ENCODE measurements around the gene ABCD3.

Gene ABCD3

DNA sequence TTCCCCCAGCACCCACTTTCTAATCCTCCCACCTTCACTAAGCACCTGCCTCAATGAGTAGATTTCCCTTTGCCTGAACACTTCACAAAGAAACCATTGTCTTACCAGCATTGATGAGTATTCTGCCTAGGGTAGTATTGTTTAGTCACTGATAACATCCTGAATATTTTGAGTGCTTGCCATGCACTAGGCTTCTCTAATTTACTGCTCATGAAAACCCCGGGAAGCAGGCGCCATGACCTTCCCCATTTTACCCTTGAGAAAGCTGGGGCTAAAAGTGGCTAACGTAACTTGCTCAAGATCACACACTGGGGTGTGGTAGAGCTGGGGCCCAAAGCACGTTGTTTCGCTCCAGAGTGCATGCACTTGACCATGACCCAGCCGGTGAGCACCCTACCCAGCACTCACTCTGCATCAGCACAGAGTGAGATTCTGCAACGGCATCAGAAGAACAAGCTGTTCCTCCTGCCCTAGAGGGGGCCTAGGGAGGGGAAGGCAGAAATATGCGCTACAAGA, 133.9 kb downstream of the ABCD3 start:
- DNase-seq (ENCODE audit: low read depth), result no peak
- no peak overlapping the region for H3K4me3 ChIP-seq (replicated peaks; ENCODE audit: low read depth, low read length)

DNA sequence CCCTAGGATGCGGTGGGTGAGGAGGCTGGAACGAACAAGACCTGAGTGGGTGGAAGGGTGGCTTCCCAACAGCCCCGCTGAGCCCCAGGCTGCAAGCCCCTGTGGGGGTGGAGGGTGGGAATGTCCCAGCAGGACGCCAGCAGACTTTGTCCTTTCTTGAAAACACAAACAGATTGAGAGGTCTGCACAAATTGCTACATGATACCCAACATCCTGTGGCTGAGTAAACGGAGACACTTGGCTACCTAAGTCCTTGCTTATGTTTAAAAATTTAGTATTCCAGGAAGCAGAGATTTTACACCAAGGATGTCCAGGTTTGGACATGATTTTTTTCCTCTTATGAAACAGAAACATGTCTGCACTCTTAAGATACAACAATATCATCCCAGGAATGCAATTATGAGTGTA, 135.1 kb downstream of the ABCD3 start:
- no peak overlapping the region for H3K4me3 ChIP-seq (replicated peaks; ENCODE audit: low read depth, low read length)
- TF ChIP-seq, protein P1, sequence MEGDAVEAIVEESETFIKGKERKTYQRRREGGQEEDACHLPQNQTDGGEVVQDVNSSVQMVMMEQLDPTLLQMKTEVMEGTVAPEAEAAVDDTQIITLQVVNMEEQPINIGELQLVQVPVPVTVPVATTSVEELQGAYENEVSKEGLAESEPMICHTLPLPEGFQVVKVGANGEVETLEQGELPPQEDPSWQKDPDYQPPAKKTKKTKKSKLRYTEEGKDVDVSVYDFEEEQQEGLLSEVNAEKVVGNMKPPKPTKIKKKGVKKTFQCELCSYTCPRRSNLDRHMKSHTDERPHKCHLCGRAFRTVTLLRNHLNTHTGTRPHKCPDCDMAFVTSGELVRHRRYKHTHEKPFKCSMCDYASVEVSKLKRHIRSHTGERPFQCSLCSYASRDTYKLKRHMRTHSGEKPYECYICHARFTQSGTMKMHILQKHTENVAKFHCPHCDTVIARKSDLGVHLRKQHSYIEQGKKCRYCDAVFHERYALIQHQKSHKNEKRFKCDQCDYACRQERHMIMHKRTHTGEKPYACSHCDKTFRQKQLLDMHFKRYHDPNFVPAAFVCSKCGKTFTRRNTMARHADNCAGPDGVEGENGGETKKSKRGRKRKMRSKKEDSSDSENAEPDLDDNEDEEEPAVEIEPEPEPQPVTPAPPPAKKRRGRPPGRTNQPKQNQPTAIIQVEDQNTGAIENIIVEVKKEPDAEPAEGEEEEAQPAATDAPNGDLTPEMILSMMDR (IDR thresholded peaks at IDR 0.05; ENCODE audit: low read length, missing control alignments), result no peak
- no peak for DNase-seq (ENCODE audit: low read depth)

More for the DNA sequence above, 133.9 kb downstream of the ABCD3 start:
- TF ChIP-seq, protein P1 (IDR thresholded peaks at IDR 0.05; ENCODE audit: low read length, missing control alignments), result no peak

DNA sequence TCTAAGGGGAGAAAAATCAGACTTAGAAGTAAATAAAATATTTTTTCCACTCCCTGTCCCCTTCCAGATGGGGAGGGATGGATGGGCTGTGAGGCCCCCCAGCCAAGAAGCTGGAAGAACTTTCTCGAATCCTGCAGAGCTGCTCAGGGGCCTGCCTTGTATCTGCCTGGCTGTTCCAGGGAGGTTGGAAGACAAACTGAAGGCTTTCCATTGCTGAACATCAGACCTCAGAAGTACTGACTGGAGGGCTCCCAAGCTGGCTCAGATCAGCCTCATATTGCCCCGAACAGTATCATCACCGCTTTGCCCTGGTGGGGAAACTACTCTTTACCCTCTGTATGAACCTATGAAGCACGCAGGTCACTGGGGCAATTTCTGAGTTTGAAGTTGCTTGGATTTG, 135.7 kb downstream of the ABCD3 start:
- TF ChIP-seq, protein P1 (IDR thresholded peaks at IDR 0.05; ENCODE audit: low read length, missing control alignments), result no peak
- no peak for DNase-seq (ENCODE audit: low read depth)
- no peak overlapping the region for H3K4me3 ChIP-seq (replicated peaks; ENCODE audit: low read depth, low read length)

DNA sequence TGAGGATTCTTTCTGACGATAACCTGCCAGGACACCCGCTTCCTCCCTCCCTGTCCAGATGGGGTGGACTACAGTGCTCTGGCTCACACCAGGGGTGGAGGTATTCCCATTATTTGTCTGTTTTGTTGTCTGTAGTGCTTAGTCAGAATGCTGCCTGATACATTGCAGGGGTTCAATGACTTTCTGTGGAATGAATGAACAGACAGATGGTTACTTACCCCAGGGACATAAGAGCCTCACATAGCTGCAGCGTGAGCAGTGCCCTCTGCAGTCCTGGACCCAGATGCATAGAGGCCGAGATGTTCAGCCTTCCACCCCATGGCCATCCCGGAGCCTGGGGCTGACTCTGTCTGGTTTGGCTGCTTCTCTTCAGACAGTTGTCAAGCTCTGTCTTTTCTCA, 136.4 kb downstream of the ABCD3 start:
- no peak overlapping the region for H3K4me3 ChIP-seq (replicated peaks; ENCODE audit: low read depth, low read length)
- no peak for DNase-seq (ENCODE audit: low read depth)
- TF ChIP-seq, protein P1 (IDR thresholded peaks at IDR 0.05; ENCODE audit: low read length, missing control alignments), result no peak

DNA sequence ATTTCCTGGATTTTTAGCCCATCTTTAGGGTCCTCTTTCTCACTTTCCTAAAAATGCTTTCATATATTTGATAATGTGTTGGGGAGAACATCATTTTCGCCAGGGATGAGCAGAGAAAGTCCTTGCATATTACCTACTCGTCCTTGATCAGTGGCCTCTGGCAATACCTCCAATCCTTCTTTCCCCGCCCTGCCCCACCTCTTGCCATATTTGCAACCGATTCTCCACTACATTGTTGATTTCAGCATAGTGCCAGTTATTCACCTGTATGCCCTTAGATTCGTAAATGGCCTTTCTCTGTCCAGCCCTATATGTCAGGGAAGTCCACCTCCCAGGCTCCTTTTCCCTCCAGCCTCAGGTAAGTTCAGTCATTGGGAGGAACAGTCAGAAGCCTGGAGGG, 136.9 kb downstream of the ABCD3 start:
- H3K4me3 ChIP-seq (replicated peaks; ENCODE audit: low read depth, low read length), result no peak overlapping the region
- TF ChIP-seq, protein P1 (IDR thresholded peaks at IDR 0.05; ENCODE audit: low read length, missing control alignments), result no peak
- no peak for DNase-seq (ENCODE audit: low read depth)

DNA sequence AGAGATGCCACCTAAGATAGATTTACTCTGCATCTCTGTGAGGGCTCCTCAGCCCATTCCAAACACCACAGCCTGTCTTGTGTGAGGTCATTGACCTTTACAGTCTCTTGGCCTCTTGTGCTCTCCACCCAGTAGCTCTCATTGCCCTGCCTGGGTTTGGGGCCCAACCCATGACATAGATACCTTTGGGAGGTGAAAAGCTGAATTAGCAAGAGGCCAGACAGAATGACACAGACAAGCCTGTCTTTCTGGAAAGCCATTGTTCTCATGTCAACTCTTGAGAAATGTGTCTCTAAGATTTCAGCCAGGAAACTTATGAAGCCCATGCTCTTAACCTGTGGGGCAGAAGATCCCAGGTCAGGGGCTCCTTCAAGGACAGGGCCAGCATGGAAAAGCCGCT, 141.7 kb downstream of the ABCD3 start:
- TF ChIP-seq, protein P1 (IDR thresholded peaks at IDR 0.05; ENCODE audit: low read length, missing control alignments), result no peak
- H3K4me3 ChIP-seq (replicated peaks; ENCODE audit: low read depth, low read length), result no peak overlapping the region
- no peak for DNase-seq (ENCODE audit: low read depth)

DNA sequence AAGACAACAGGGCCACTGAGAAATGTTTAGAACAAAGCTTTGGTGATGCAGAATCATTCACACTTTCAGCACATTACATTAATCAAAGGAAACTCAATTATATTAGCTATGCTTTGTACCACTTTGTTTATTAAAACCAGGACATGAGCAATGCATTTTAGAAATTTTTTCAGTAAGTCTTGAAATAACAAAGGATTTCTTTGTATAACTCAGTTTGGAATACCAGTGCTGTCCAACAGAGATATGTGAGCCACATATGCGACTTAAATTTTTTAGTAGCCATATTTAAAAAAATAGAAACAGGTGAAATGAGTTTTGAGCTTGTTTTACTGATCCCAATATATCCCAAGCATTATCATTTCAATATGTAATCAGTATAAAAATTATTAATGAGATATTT, 142.1 kb downstream of the ABCD3 start:
- TF ChIP-seq, protein P1 (IDR thresholded peaks at IDR 0.05; ENCODE audit: low read length, missing control alignments), result no peak
- DNase-seq (ENCODE audit: low read depth), result no peak
- no peak overlapping the region for H3K4me3 ChIP-seq (replicated peaks; ENCODE audit: low read depth, low read length)
